SK-N-SH (cell line): ENCODE measurements around the gene LRRC25. TPM values are rescaled to one million over a fixed set of nuclear protein-coding genes. Genes with fewer than 3 reads are reported as not detected.
A peak's percentile ranks its signal among the peaks of the same experiment; 100 is the strongest.

Experiments used
- CTCF ChIA-PET: fragments of 300-600, 350-600 bp; formaldehyde crosslinking; extraction: SDS; loops from one replicate; lab custom pipeline; 2021; lab: Yijun Ruan, JAX
- POLR2A ChIA-PET: fragments of 350-600 bp; sonication (Branson Sonifier 250); formaldehyde crosslinking; extraction: SDS; loops from one replicate; lab custom pipeline; 2020; ENCODE audit warnings: antibody characterized with exemption, inconsistent platforms; lab: Yijun Ruan, JAX
- DNase-seq: peaks from one replicate; pipeline ENCODE4 v3.0.0; 2012
- H2AFZ ChIP-seq: fragments of 200-600 bp; sonication (generic); 2 replicates; pipeline ENCODE4 v1.8.1; 2016; ENCODE audit warnings: antibody characterized with exemption, mild to moderate bottlenecking, low read depth
- H3F3A ChIP-seq: fragments of 200-600 bp; sonication (generic); replicated peaks from 2 replicates; pipeline ENCODE3; 2016; ENCODE audit warnings: antibody characterized with exemption, mild to moderate bottlenecking; ENCODE audit not compliant: insufficient read depth
- H3K27ac ChIP-seq, 2 experiments: fragments of 200-500 bp in 1 of 2; fragments of 200-600 bp in 1 of 2; sonication (Bioruptor generic) in 1 of 2; sonication (generic), shearing (Covaris generic) in 1 of 2; 2 replicates each; pipeline versions ENCODE4 v1.5.1 to v1.6.1; 2014 to 2016; ENCODE audit warnings: low read depth in 2 of 2, inconsistent platforms in 1 of 2, low read length in 1 of 2, mild to moderate bottlenecking in 1 of 2, mixed read lengths in 1 of 2
- H3K27me3 ChIP-seq: fragments of 200-600 bp; sonication (generic), shearing (Covaris generic); 2 replicates; pipeline ENCODE4 v1.6.1; 2016; ENCODE audit warnings: mixed run types; ENCODE audit not compliant: insufficient read depth
- H3K36me3 ChIP-seq, 2 experiments: fragments of 200-500 bp in 1 of 2; fragments of 200-600 bp in 1 of 2; sonication (Bioruptor generic) in 1 of 2; sonication (generic) in 1 of 2; replicated peaks in 1 of 2; 2 replicates each; pipeline versions ENCODE3 to v1.5.1; 2014 to 2016; ENCODE audit warnings: low read length in 1 of 2, mild to moderate bottlenecking in 1 of 2; ENCODE audit not compliant: insufficient read depth in 2 of 2, control insufficient read depth in 1 of 2
- H3K4me1 ChIP-seq, 2 experiments: fragments of 200-500 bp in 1 of 2; fragments of 200-600 bp in 1 of 2; sonication (Bioruptor generic) in 1 of 2; sonication (generic), shearing (Covaris generic) in 1 of 2; 2 replicates each; pipeline versions ENCODE4 v1.5.1 to v1.6.1; 2014 to 2016; ENCODE audit warnings: low read depth in 1 of 2, low read length in 1 of 2, mixed run types in 1 of 2; ENCODE audit not compliant: insufficient read depth in 2 of 2, control insufficient read depth in 1 of 2
- H3K4me2 ChIP-seq: fragments of 200-600 bp; sonication (generic), shearing (Covaris generic); 2 replicates; pipeline ENCODE4 v1.6.1; 2017; ENCODE audit warnings: mixed run types
- H3K4me3 ChIP-seq, 2 experiments: fragments of 200-500 bp in 1 of 2; fragments of 200-600 bp in 1 of 2; sonication (Bioruptor generic) in 1 of 2; sonication (generic), shearing (Covaris generic) in 1 of 2; 2 replicates each; pipeline versions ENCODE4 v1.5.1 to v1.8.1; 2014 to 2016; ENCODE audit warnings: low read depth in 2 of 2, inconsistent platforms in 1 of 2, low read length in 1 of 2, mild to moderate bottlenecking in 1 of 2, mixed read lengths in 1 of 2, moderate library complexity in 1 of 2
- H3K79me2 ChIP-seq: fragments of 200-600 bp; sonication (generic); 2 replicates; pipeline ENCODE4 v1.8.1; 2017; ENCODE audit warnings: mild to moderate bottlenecking; ENCODE audit not compliant: insufficient read depth
- H3K9ac ChIP-seq: fragments of 200-600 bp; sonication (generic); 2 replicates; pipeline ENCODE4 v1.6.1; 2017; ENCODE audit warnings: mixed run types
- H3K9me2 ChIP-seq: fragments of 200-600 bp; sonication (generic); 2 replicates; pipeline ENCODE4 v1.6.1; 2017; ENCODE audit warnings: mixed run types
- H3K9me3 ChIP-seq: fragments of 200-600 bp; sonication (generic); 2 replicates; pipeline ENCODE4 v1.6.1; 2017; ENCODE audit warnings: mixed run types, mild to moderate bottlenecking, moderate library complexity
- H4K20me1 ChIP-seq: fragments of 200-600 bp; sonication (generic); 2 replicates; pipeline ENCODE4 v1.6.1; 2017; ENCODE audit warnings: mild to moderate bottlenecking, mixed run types; ENCODE audit not compliant: insufficient read depth
- CTCF ChIP-seq: fragments of 200-600 bp; sonication (generic); IDR thresholded peaks from 2 replicates; pipeline ENCODE4 v1.6.1; 2017; ENCODE audit warnings: antibody characterized with exemption, mild to moderate bottlenecking, moderate library complexity
- EZH2phosphoT487 ChIP-seq: fragments of 200-600 bp; sonication (generic); IDR thresholded peaks from 2 replicates; pipeline ENCODE4 v1.6.1; 2017; ENCODE audit warnings: low read depth, mixed run types, mild to moderate bottlenecking, antibody characterized with exemption, moderate library complexity, borderline replicate concordance
- FOXJ3 ChIP-seq: sonication (generic); formaldehyde crosslinking; IDR thresholded peaks from 2 replicates; pipeline ENCODE4 v1.5.1; 2020; ENCODE audit warnings: mild to moderate bottlenecking, missing genetic modification reagents
- GABPA ChIP-seq: IDR thresholded peaks from 2 replicates; pipeline ENCODE4 v1.4.0; 2012; ENCODE audit warnings: low read depth, mild to moderate bottlenecking
- GATA2 ChIP-seq: sonication (generic); formaldehyde crosslinking; IDR thresholded peaks from 2 replicates; pipeline ENCODE4 v1.5.0; 2020; ENCODE audit warnings: mild to moderate bottlenecking, missing genetic modification reagents
- IRF3 ChIP-seq: fragments of 150-350 bp; IDR thresholded peaks from 2 replicates; pipeline ENCODE4 v1.6.1; 2016; ENCODE audit warnings: mild to moderate bottlenecking, low read depth, low read length
- JUND ChIP-seq: IDR thresholded peaks from 2 replicates; pipeline ENCODE4 v1.4.0; 2012
- MAX ChIP-seq: IDR thresholded peaks from 2 replicates; pipeline ENCODE4 v1.4.0; 2012; ENCODE audit warnings: low read depth
- MEF2A ChIP-seq: IDR thresholded peaks from 2 replicates; pipeline ENCODE4 v1.4.0; 2012; ENCODE audit warnings: low read depth, borderline replicate concordance
- MXI1 ChIP-seq: IDR thresholded peaks from 2 replicates; pipeline ENCODE4 v1.6.1; 2012; ENCODE audit warnings: mild to moderate bottlenecking, low read depth, low read length, improper control_type of control experiment
- NFIC ChIP-seq: IDR thresholded peaks from 2 replicates; pipeline ENCODE4 v1.4.0; 2012; ENCODE audit warnings: borderline replicate concordance
- PBX3 ChIP-seq: IDR thresholded peaks from 2 replicates; pipeline ENCODE4; 2012
- POLR2AphosphoS5 ChIP-seq: IDR thresholded peaks from 2 replicates; pipeline ENCODE4 v1.6.1; 2012; ENCODE audit warnings: low read depth, low read length
- RAD21 ChIP-seq: IDR thresholded peaks from 2 replicates; pipeline ENCODE4 v1.6.1; 2012; ENCODE audit warnings: mild to moderate bottlenecking, low read length
- SIN3A ChIP-seq: IDR thresholded peaks from 2 replicates; pipeline ENCODE4 v1.6.1; 2012; ENCODE audit warnings: low read depth, mild to moderate bottlenecking, low read length, moderate library complexity, borderline replicate concordance
- SMC3 ChIP-seq: IDR thresholded peaks from 2 replicates; pipeline ENCODE4 v1.6.1; 2012; ENCODE audit warnings: low read depth, low read length, improper control_type of control experiment
- TAF1 ChIP-seq: IDR thresholded peaks from 2 replicates; pipeline ENCODE4 v1.6.1; 2012; ENCODE audit warnings: low read depth, mild to moderate bottlenecking, low read length, moderate library complexity, borderline replicate concordance
- TCF12 ChIP-seq: IDR thresholded peaks from 2 replicates; pipeline ENCODE4 v1.4.0; 2012
- TEAD4 ChIP-seq: IDR thresholded peaks from 2 replicates; pipeline ENCODE4 v1.4.0; 2012; ENCODE audit warnings: mild to moderate bottlenecking, borderline replicate concordance; ENCODE audit not compliant: insufficient read depth
- USF2 ChIP-seq: fragments of 150-350 bp; IDR thresholded peaks from 2 replicates; pipeline ENCODE4 v1.6.1; 2017; ENCODE audit warnings: antibody characterized with exemption, low read length, low read depth, borderline replicate concordance
- YY1 ChIP-seq: IDR thresholded peaks from 2 replicates; pipeline ENCODE4 v1.4.0; 2012; ENCODE audit warnings: low read depth, mild to moderate bottlenecking
- ZBTB33 ChIP-seq: IDR thresholded peaks from 2 replicates; pipeline ENCODE4 v1.4.0; 2012; ENCODE audit warnings: low read depth, borderline replicate concordance
- WGBS: methylation state at CpG from one replicate; pipeline ENCODE4 v1.1.6; 2017; ENCODE audit warnings: low lambda C conversion rate; 5-methylcytosine and 5-hydroxymethylcytosine counted together
- polyA plus RNA-seq, 3 experiments: library from polyadenylated mRNA; depleted of rRNA; stranded (reverse); fragments of >200 nt; gene quantifications; 2 replicates each; pipeline ENCODE4 v1.2.3, GENCODE V29; 2012

LRRC25 gene
- polyA plus RNA-seq, 1 of the 3 experiments (the other 2 are of a cell fraction) = not detected

- Histone ChIP-seq H3K4me3 (peak overlapping the region; percentile 68 to 74), H3K27ac (peak overlapping the region in 1 of 2 experiments; percentile 83; a peak in 2 of 4 replicates), H3K9ac (peak overlapping the region; percentile 71), H3K4me2 (peak overlapping the region; percentile 90), H4K20me1 (peaks cover 37% of the 10 kb centered on the region; the same call in 1 of the 2 replicates), H3K79me2 (peaks cover 51% of the 10 kb centered on the region), H2AFZ (no peak overlapping the region), H3K36me3 (peaks cover 0 to 5% of the 10 kb centered on the region in 2 experiments), H3K27me3 (no peaks in the 10 kb centered on the region), H3K4me1 (peaks cover 35 to 47% of the 10 kb centered on the region in 2 experiments; a peak in 3 of 4 replicates), H3F3A (peaks cover 21% of the 10 kb centered on the region), H3K9me2 (no peaks in the 10 kb centered on the region), H3K9me3 (no peaks in the 10 kb centered on the region)
- CTCF ChIA-PET = interaction anchor here (0.8 to 12.1 kb wide), 19 partner anchors 9 to 227 kb away, joined by 3 to 217 read pairs (median 5); partner anchors contain the start of genes GDF15, JUND, LRRC25 and LSM4
- POLR2A ChIA-PET = interaction anchor here (0.6 to 2.2 kb wide), 5 partner anchors 13 to 139 kb away, joined by 3 to 13 read pairs (median 4); partner anchors contain the start of gene JUND
- peak; percentile 79 for DNase-seq
- WGBS = 1% methylated on average over 17 of the region's 97 CpGs
- TF ChIP-seq MAX = 0 out of 2 replicates have a peak, but pooled peaks have one; percentile 25
- TF ChIP-seq EZH2phosphoT487 = no peak
- no peak for TF ChIP-seq MEF2A
- no peak for TF ChIP-seq GATA2
- no peak for TF ChIP-seq IRF3
- no peak for TF ChIP-seq RAD21
- TF ChIP-seq USF2 = no peak
- TF ChIP-seq FOXJ3 (CRISPR knock-in tag) = no peak
- peak; percentile 64; the same call in 1 of the 2 replicates for TF ChIP-seq SIN3A
- no peak for TF ChIP-seq YY1
- no peak for TF ChIP-seq CTCF
- TF ChIP-seq SMC3 = no peak
- TF ChIP-seq ZBTB33 = peak; percentile 57; the same call in 1 of the 2 replicates
- TF ChIP-seq MXI1 = no peak
- TF ChIP-seq TEAD4 = no peak
- no peak for TF ChIP-seq NFIC
- no peak for TF ChIP-seq TCF12
- TF ChIP-seq PBX3 = no peak
- TF ChIP-seq JUND = no peak
- TF ChIP-seq TAF1 = no peak
- TF ChIP-seq GABPA = no peak
- no peak for TF ChIP-seq POLR2AphosphoS5
Measured at GRCh38 chr19:18419699-18420460, 22.5 kb upstream of the LRRC25 start.
